HG03095 (cell line): ENCODE data around the gene ZC3H12A.

Experiments
- ATAC-seq: cut with Tn5 transposase; IDR thresholded peaks from one replicate; pipeline ENCODE4 v1.9.1; 2021; ENCODE audit warnings: moderate library complexity; ENCODE audit not compliant: unreplicated experiment

ZC3H12A gene

DNA sequence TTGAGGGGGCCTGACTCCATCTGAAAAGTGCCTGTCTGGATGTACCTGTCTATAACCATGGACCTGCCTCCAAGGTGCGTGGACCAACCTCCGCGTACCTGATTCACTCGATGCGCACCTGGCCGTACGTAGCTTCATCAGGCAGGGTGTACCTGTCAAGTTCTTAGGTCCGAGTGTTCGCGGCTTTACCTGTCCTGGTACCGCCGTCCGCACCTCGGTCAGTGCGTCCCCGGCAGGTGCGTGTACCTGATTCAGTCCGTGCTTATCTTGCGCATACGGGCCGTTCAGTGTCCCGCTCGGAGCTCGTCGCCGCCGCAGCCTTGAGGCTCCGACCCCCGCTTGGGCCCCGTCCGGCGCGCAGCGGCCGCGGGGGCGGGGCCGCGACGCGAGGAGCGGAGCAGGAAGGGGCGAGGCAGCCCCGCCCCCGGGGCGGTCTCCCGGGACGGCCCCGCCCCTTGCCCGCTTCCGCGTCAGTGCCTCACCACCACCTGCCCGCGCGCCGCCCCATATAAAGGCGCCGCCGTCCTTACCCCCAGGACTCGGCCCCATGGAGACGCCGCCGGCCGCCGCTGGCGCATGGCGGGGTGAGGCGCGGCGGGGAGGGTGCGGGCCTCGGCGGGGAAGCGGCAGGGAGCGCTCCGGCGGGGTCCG is at the start of gene ZC3H12A:
TSS of gene ZC3H12A (plus strand) at position 535 of the 651 bp plus-strand sequence. CDS start 917 bp downstream, outside the sequence.
- peak; percentile 49 for ATAC-seq

- no peak for ATAC-seq
These were observed 49.2 kb upstream of the ZC3H12A start for GRCh38 chr1:37425221-37425620.

GRCh38 chr1:37429029-37429428 is 45.4 kb upstream of the ZC3H12A start:
- no peak for ATAC-seq

DNA sequence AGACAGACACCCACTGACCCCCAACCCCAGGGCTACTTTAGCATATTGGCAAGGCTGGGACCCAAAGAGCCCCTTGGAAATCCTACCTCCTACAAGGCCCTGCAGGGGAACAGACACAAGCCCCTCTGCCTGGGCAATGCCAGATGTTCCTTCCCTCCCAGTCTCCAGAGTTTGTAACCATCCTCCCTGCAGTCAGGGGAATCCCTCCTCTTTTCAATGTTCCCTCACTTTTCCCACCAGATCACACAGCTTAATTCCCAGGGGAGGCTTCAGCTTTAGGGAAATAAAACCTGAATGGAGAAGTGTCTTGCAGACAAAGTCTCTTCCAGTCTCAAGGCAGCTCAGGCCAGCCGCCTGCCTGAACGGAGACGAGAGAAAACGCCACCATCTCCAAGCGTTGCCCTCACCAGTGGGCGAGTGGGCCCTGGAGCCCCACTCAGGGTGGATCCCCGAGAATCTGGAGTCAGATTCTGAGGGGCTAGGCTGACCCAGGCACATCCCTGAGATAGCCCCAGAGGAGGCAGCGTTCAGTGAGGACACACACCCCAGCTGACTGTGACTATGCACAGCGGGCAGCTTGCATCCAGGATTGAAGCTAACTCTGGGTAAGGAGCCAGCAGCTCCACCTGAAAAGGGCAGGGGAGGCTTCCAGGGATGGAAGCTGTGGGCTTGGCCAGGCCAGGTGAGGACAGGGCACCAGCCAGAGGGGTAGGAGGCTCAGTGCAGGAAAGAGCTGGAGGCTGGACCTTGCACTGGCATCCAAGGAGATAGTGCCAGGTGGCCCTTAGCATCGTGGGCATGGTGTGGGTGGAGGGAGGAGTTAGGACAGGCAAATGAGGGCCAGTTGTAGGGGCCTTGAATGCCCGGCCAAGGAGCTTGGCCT is 44.0 kb upstream of the ZC3H12A start:
- no peak for ATAC-seq

DNA sequence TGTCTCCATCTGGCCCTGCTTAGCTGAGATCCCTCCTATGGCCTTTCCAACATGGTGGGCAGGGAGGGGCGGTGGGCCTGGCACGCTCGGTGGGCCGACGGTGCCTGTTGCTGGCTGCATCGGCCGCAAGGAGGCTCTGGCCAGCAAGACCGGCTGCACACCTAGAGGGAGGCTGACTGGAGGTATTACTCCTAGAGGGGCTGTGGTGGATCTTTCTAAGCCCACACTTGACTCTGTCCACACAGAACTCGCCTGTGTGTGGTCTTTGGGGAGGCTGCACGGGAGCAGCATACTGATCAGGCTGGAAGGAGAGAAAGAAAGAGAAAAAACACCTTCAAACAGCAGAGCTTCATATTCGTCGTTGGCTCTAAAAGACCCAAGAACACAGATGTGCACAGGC is 41.7 kb upstream of the ZC3H12A start:
- no peak for ATAC-seq

DNA sequence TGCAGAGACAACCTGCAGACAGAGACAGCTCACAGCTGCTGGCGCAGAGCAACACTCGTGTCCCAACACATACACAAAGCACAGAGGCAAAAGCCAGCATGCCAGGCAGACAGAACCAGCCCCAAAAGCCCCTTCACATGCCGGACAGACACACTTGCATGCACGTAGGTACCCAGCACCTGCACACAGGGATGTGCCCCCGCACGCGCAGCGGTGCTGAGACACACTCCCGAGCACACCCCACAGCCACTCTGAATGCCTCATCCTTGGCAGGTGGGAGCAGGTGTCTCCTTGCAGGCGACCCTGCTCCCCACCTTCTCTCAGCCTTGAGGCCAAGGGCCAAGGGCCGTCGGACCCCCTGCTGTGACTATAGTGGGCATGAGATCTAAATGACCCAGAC is 41.2 kb upstream of the ZC3H12A start:
- no peak for ATAC-seq

GRCh38 chr1:37434292-37435225 is 39.8 kb upstream of the ZC3H12A start:
- no peak for ATAC-seq

GRCh38 chr1:37437087-37437486 is 37.3 kb upstream of the ZC3H12A start:
- no peak for ATAC-seq

- no peak for ATAC-seq
These were observed 36.1 kb upstream of the ZC3H12A start for GRCh38 chr1:37438037-37438868.

GRCh38 chr1:37438869-37439343 is 35.5 kb upstream of the ZC3H12A start:
- no peak for ATAC-seq

- no peak for ATAC-seq
These were observed 34.9 kb upstream of the ZC3H12A start for GRCh38 chr1:37439349-37439995.

DNA sequence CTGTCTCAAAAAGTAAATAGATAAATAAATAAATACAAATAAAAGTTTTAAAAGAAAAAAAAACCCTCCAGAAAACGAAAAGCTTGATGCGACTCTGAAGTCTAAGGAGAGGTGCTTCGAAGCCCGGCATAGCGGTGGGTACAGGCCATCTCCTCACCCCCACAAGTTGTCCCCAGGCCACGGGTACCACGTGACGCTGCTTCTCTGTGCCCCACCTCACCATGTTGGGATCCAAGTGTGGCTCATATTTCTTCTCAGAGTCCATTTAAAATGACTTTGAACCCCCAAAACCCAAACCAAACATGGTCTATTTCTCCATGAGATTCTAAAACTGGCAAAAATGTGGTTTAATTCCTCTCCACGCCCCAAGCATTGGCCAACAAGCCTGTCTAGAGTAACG is 32.9 kb upstream of the ZC3H12A start:
- no peak for ATAC-seq

GRCh38 chr1:37442139-37442538 is 32.2 kb upstream of the ZC3H12A start:
- no peak for ATAC-seq

DNA sequence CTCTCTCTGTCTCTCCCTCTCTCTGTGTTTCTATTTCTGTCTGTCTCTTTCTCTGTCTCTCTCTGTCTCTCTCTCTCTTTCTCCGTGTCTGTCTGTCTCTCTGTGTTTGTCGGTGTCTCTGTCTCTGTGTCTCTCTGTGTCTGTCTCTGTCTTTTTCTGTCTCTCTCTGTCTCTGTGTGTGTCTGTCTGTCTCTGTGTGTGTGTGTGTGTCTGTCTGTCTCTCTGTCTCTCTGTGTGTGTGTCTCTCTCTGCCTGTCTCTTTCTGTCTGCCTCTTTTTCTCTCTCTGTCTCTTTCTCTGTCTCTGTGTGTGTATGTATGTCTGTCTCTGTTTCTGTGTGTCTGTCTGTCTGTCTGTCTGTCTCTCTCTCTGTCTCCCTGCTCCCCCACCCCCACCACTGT is 31.7 kb upstream of the ZC3H12A start:
- ATAC-seq = no peak

DNA sequence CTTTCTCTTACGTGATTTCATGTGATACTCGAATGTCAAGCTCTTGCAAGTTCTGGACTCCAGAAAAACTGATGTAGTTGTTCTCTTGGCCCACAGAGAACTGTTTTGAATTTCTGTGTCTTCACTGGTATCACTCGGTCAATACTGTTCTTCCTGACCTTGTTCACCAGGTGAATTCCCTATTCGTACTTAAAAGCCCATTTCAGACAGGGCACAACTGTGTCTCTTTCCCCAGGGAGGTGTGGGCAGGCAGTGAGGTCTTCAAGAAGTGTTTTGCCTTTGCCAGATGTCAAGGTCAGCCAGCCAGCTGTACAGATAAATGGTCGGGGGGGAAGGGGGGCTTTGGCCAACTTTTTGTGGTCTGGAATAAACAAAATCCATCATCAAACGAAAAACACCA is 27.5 kb upstream of the ZC3H12A start:
- no peak for ATAC-seq

- no peak for ATAC-seq
These were observed 26.2 kb upstream of the ZC3H12A start for GRCh38 chr1:37448185-37448584.

- no peak for ATAC-seq
These were observed 25.5 kb upstream of the ZC3H12A start for GRCh38 chr1:37448691-37449417.

GRCh38 chr1:37449936-37450335 is 24.4 kb upstream of the ZC3H12A start:
- ATAC-seq = no peak

- no peak for ATAC-seq
These were observed 22.0 kb upstream of the ZC3H12A start for GRCh38 chr1:37452416-37452815.
